Smooth muscle cell (in vitro differentiated cells): ENCODE results near the gene TCEAL5. TPM values are rescaled to one million over a fixed set of nuclear protein-coding genes. Genes with fewer than 3 reads are reported as not detected.
"Not testable (repeated sequence)": the region's sequence is repeated elsewhere in the genome, so short reads cannot be mapped to it uniquely, and the experiment has no call there.

ENCODE experiments used
- DNase-seq: peaks from one replicate; lab custom pipeline; 2025; ENCODE audit not compliant: unreplicated experiment; lab: John Stamatoyannopoulos, UW
- H2AFZ ChIP-seq: fragments of 200-600 bp; sonication (generic); 2 replicates; pipeline ENCODE4 v1.6.0; 2016; ENCODE audit warnings: antibody characterized with exemption, low read depth, mild to moderate bottlenecking
- H3F3A ChIP-seq: fragments of 200-600 bp; sonication (generic); 2 replicates; pipeline ENCODE4 v1.6.0; 2017; ENCODE audit warnings: antibody characterized with exemption, low read depth
- H3K27ac ChIP-seq: fragments of 200-600 bp; sonication (generic); 2 replicates; pipeline ENCODE4 v1.5.1; 2016; ENCODE audit warnings: low read depth, mild to moderate bottlenecking
- H3K27me3 ChIP-seq: fragments of 200-600 bp; sonication (generic); 2 replicates; pipeline ENCODE4 v1.6.1; 2016; ENCODE audit warnings: low read depth, mild to moderate bottlenecking
- H3K36me3 ChIP-seq: fragments of 200-600 bp; sonication (generic); 2 replicates; pipeline ENCODE4 v1.5.1; 2016; ENCODE audit warnings: low read depth
- H3K4me1 ChIP-seq: fragments of 200-600 bp; sonication (generic); 2 replicates; pipeline ENCODE4 v1.5.1; 2016; ENCODE audit warnings: low read depth
- H3K4me2 ChIP-seq: fragments of 200-600 bp; sonication (generic); 2 replicates; pipeline ENCODE4 v1.6.0; 2016; ENCODE audit warnings: mild to moderate bottlenecking
- H3K4me3 ChIP-seq: fragments of 200-600 bp; sonication (generic); 2 replicates; pipeline ENCODE4 v1.5.1; 2016; ENCODE audit warnings: mild to moderate bottlenecking
- H3K79me2 ChIP-seq: fragments of 200-600 bp; sonication (generic); 2 replicates; pipeline ENCODE4 v1.6.0; 2016; ENCODE audit warnings: low read depth, mild to moderate bottlenecking
- H3K9ac ChIP-seq: fragments of 200-600 bp; sonication (generic); 2 replicates; pipeline ENCODE4 v1.6.0; 2016; ENCODE audit warnings: low read depth
- H3K9me3 ChIP-seq: fragments of 200-600 bp; sonication (generic); replicated peaks from 2 replicates; pipeline ENCODE4 v1.5.1; 2016; ENCODE audit warnings: low read depth
- H4K20me1 ChIP-seq: fragments of 200-600 bp; sonication (generic); 2 replicates; pipeline ENCODE4 v1.6.0; 2016; ENCODE audit warnings: low read depth
- WGBS: methylation state at CpG from one replicate; pipeline ENCODE4 v1.1.7; 2016; ENCODE audit warnings: low lambda C conversion rate; 5-methylcytosine and 5-hydroxymethylcytosine counted together
- polyA plus RNA-seq: library from polyadenylated mRNA; unstranded; fragments of >200 nt; fragmentation: Nextera tagmentation; extraction: Ambion mirVana; gene quantifications from 2 replicates; pipeline ENCODE4 v1.2.1, GENCODE V29; 2016
- total RNA-seq: library from RNA; depleted of rRNA; stranded (reverse); fragments of >200 nt; gene quantifications from 2 replicates; pipeline ENCODE4 v1.2.3, GENCODE V29; 2014
- TF ChIP-seq, protein P1 (sequence below): fragments of 200-600 bp; sonication (generic); IDR thresholded peaks from 2 replicates; pipeline ENCODE4 v1.5.1; 2017; ENCODE audit warnings: borderline replicate concordance, mild to moderate bottlenecking, antibody characterized with exemption; ENCODE audit not compliant: insufficient read depth, poor library complexity, severe bottlenecking

The TCEAL5 gene
- total and polyA plus RNA-seq, 2 experiments from 2014 or later: not detected

DNA sequence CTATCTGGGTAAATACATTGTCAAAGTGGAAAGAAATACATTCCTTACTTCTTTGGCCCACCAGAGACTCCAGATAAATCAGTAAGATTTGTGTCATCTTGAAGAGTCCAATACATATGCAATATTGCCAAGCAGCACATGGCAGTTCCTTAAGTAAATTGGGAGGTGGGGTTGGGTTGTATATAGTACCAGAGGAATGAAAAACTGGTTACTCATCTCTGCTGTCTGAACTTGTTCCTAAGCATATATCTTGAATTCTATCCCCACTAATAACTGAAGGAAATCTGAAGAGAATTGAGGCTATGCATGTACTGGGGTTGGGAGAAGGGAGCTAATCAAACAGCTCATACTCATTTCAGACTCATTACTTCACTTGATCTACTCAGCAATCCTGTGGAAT is 36.4 kb downstream of the TCEAL5 start:
- Histone ChIP-seq H3K79me2 (no peaks in the 10 kb centered on the region), H3K9ac (no peak overlapping the region)
- TF ChIP-seq, protein P1, sequence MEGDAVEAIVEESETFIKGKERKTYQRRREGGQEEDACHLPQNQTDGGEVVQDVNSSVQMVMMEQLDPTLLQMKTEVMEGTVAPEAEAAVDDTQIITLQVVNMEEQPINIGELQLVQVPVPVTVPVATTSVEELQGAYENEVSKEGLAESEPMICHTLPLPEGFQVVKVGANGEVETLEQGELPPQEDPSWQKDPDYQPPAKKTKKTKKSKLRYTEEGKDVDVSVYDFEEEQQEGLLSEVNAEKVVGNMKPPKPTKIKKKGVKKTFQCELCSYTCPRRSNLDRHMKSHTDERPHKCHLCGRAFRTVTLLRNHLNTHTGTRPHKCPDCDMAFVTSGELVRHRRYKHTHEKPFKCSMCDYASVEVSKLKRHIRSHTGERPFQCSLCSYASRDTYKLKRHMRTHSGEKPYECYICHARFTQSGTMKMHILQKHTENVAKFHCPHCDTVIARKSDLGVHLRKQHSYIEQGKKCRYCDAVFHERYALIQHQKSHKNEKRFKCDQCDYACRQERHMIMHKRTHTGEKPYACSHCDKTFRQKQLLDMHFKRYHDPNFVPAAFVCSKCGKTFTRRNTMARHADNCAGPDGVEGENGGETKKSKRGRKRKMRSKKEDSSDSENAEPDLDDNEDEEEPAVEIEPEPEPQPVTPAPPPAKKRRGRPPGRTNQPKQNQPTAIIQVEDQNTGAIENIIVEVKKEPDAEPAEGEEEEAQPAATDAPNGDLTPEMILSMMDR: no peak

DNA sequence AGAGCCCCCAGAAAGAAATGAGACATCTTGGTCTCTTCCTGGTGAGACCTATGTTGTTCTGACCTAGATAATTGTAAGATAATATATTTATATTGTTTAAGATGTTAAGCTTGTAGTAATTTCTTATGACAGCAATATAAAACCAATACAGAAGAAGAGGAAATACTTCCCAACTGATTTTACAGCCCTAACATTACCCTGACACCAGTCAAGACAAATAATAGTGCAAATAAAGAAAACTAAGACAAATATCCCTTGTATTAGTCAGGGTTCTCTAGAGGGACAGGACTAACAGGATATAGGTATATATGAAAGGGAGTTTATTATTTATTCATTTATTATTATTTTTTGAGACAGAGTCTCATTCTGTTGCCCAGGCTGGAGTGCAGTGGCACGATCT is 40.3 kb downstream of the TCEAL5 start:
- 77% methylated on average over 1 of the region's 1 CpG for WGBS
- TF ChIP-seq, protein P1: no peak

More for the DNA sequence above, 36.4 kb downstream of the TCEAL5 start:
- Histone ChIP-seq H3K36me3 (no peaks in the 10 kb centered on the region), H3K27ac (no peak overlapping the region), H3K4me3 (no peak overlapping the region), H3K27me3 (no peaks in the 10 kb centered on the region), H4K20me1 (no peaks in the 10 kb centered on the region), H3K4me1 (no peaks in the 10 kb centered on the region), H3F3A (no peaks in the 10 kb centered on the region), H3K4me2 (no peak overlapping the region), H3K9me3 (no peaks in the 10 kb centered on the region), H2AFZ (no peak overlapping the region)
- DNase-seq: no peak

DNA sequence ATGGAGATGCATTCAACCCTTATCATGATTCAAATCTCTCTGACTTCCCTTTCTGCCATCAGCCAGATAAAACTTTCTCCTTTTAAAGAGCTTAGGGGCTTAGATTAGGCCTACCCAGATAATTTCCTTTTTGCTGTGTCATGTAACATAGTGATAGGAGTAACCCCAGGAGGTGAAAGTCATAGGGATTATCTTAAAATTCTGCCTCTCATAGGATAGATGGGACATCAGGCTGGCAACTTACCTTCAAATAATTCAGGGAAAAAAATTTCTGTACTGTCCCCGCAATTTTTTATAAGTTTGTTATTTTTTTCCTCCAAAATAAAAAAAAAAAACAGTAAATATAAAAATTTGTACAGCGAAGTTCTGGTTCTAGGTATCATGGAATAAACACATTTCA is 40.9 kb downstream of the TCEAL5 start:
- not testable (repeated sequence) for DNase-seq, H3K27ac ChIP-seq, H3K4me3 ChIP-seq, H3K9me3 ChIP-seq, H3K9ac ChIP-seq, H3K4me1 ChIP-seq, H2AFZ ChIP-seq, H4K20me1 ChIP-seq, H3K27me3 ChIP-seq, H3F3A ChIP-seq, H3K36me3 ChIP-seq, H3K79me2 ChIP-seq, H3K4me2 ChIP-seq
- WGBS: 24% methylated on average over 2 of the region's 2 CpGs

More for the DNA sequence above, 40.3 kb downstream of the TCEAL5 start:
- Histone ChIP-seq H3K9me3 (no peaks in the 10 kb centered on the region), H3K4me3 (no peak overlapping the region), H3K79me2 (no peaks in the 10 kb centered on the region), H2AFZ (no peak overlapping the region), H3K27ac (no peak overlapping the region), H3K9ac (no peak overlapping the region), H3K36me3 (no peaks in the 10 kb centered on the region), H3F3A (no peaks in the 10 kb centered on the region), H3K27me3 (no peaks in the 10 kb centered on the region), H4K20me1 (no peaks in the 10 kb centered on the region), H3K4me1 (no peaks in the 10 kb centered on the region), H3K4me2 (no peak overlapping the region)
- DNase-seq: no peak

DNA sequence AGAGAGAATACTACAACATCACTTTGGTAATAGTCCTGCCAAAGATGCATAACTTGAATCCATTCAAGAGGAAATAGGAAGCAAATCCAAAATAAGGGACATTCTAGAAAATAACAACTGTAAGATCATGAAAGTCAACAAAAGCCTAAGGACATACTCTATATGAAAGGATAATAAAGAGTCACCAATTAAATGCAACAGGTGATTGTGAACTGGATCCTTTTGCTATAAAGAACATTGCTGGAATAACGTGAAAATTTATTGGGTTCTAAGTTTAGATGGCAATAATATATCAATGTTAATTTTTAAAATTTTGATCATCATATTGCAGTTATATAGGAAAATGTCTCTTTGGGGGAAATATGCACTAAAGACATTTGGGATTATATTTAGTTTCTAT is 41.7 kb downstream of the TCEAL5 start:
- Histone ChIP-seq H3K4me1 (no peaks in the 10 kb centered on the region), H3K79me2 (no peaks in the 10 kb centered on the region), H3F3A (no peaks in the 10 kb centered on the region), H3K27me3 (no peaks in the 10 kb centered on the region), H3K27ac (no peak overlapping the region), H3K4me3 (no peak overlapping the region), H3K9ac (no peak overlapping the region), H3K9me3 (no peaks in the 10 kb centered on the region), H4K20me1 (no peaks in the 10 kb centered on the region), H2AFZ (no peak overlapping the region), H3K4me2 (no peak overlapping the region), H3K36me3 (no peaks in the 10 kb centered on the region)
- 55% methylated on average over 1 of the region's 1 CpG for WGBS
- no peak for DNase-seq
- TF ChIP-seq, protein P1: no peak
